ENCODE results near the gene ZNG1A.
"Not testable (repeated sequence)": the region's sequence is repeated elsewhere in the genome, so short reads cannot be mapped to it uniquely, and the experiment has no call there.

ZNG1A gene

DNA sequence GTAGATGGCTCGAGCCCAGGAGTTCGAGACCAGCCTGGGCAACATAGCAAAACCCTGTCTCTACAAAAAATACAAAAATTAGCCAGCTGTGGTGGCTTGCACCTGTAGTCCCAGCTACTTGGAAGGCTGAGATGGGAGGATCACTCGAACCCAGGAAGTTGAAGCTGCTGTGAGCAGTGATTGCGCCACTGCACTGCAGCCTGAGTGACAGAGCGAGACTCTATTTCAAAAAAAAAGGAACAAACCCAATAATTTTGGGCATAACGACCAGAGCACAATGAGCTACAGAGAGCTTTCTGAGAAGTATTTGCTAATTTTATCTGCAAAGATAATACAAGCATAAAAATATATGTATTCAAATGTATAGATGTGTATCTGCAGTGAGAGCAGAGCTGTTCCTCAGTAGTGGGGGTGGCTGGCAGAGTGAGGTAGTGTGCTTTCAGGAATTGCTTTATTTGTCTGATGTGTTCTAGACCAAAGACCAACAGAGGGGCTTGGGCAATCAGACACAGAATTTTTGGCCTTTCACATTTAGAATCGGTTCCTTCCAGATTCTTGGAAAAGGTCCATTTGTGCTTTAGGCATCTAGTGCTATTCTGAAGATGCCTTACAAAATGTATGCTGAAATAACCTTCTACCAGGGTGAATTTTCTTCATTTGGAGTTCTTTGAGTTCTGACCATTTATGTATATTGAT is 41.0 kb upstream of the ZNG1A start:
- ChIA-PET CTCF (no interaction called here), POLR2A (ENCODE audit: low non-redundant PET) (no interaction called here)
- no peak overlapping the region for H3K27ac ChIP-seq
- no peak for DNase-seq (ENCODE audit: low spot score)
- TF ChIP-seq, protein P1, sequence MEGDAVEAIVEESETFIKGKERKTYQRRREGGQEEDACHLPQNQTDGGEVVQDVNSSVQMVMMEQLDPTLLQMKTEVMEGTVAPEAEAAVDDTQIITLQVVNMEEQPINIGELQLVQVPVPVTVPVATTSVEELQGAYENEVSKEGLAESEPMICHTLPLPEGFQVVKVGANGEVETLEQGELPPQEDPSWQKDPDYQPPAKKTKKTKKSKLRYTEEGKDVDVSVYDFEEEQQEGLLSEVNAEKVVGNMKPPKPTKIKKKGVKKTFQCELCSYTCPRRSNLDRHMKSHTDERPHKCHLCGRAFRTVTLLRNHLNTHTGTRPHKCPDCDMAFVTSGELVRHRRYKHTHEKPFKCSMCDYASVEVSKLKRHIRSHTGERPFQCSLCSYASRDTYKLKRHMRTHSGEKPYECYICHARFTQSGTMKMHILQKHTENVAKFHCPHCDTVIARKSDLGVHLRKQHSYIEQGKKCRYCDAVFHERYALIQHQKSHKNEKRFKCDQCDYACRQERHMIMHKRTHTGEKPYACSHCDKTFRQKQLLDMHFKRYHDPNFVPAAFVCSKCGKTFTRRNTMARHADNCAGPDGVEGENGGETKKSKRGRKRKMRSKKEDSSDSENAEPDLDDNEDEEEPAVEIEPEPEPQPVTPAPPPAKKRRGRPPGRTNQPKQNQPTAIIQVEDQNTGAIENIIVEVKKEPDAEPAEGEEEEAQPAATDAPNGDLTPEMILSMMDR (conservative IDR thresholded peaks at IDR 0.05; ENCODE audit: low read depth): no peak

DNA sequence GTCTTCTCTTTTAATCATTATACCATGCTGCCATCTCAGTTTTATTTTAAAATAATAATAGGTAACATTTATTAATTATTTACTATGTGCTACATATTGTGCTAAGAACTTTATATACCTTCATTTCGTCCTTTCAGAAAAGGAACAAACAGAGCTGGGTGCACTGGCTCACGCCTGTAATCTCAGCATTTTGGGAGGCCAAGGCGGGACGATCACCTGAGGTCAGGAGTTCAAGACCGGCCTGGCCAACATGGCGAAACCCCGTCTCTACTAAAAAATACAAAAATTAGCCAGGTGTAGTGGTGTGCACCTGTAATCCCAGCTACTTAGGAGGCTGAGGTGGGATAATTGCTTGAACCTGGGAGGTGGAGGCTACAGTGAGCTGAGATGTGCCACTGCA is 40.2 kb upstream of the ZNG1A start:
- CTCF ChIA-PET; H3K27ac ChIP-seq; DNase-seq (ENCODE audit: low spot score); POLR2A ChIA-PET (ENCODE audit: low non-redundant PET): not testable (repeated sequence)

DNA sequence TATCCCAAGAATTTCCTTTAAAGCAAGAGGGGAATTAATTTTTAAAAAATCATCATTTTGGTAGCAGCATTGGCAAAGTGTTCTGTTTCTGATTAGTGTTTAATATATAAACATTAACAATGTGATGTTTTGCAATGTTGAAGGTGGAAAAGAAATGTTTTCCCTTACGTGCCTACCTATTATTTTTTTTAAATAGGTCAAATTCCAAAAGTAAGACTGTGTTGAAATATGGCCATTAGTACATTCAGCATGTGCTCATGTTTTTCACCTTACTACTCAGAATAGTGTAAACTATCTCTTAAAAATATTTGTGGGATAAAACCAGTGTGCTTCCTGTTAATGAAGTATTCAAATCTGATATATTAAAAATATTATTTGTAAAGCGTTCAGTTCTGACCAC is 39.1 kb upstream of the ZNG1A start:
- CTCF ChIA-PET: no interaction called here
- no peak overlapping the region for H3K27ac ChIP-seq
- DNase-seq (ENCODE audit: low spot score): no peak
- TF ChIP-seq, protein P1 (conservative IDR thresholded peaks at IDR 0.05; ENCODE audit: low read depth): no peak
- POLR2A ChIA-PET (ENCODE audit: low non-redundant PET): no interaction called here

DNA sequence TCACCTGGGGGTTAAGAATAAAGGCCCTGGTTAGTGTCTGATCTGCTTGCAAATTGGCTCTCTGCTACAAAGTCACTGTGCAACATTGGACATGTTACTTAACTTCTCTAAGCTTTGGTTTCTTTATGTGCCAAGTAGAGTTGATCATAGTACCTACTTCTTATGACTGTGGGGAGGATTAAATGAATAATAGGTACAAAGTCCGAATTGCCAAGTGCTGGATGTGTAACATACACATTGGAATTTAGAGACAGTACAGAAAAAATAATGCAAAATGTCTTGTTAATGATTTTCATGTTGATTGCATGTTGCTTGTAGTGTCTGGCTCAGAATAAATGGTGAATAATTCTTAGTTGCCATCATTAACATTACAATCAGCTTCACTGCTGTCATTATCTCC is 38.0 kb upstream of the ZNG1A start:
- TF ChIP-seq, protein P1 (conservative IDR thresholded peaks at IDR 0.05; ENCODE audit: low read depth): no peak
- ChIA-PET CTCF (no interaction called here), POLR2A (ENCODE audit: low non-redundant PET) (no interaction called here)
- DNase-seq (ENCODE audit: low spot score): no peak
- H3K27ac ChIP-seq: no peak overlapping the region

DNA sequence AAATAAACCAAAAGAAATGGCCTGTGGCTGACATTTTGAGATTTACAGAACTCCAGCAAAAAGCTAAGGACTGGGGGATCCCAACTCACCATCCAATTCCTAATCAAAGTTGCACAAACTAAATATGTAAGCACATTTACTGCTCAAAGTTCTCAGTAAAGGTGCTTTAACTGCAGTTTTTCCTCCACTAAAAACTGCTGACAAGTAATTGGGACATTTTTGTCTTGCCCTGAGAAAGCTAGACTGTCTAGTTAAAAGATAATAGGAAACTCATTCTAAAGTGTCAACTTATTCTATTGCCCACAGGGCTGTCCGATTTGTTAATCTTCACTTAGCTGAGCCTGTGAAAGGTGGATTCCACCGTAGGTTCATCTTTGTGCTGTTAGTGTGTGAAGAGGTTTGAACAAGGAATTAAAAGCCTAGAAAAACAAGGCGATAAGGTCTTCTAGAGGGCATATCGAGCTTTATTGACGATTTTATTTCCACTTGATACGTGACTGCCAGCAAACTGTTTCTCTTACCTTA is 36.8 kb upstream of the ZNG1A start:
- TF ChIP-seq, protein P1 (conservative IDR thresholded peaks at IDR 0.05; ENCODE audit: low read depth): no peak
- CTCF ChIA-PET: interaction anchor here (0.9 kb wide), 1 partner anchor 11 kb away, joined by 4 read pairs; no protein-coding TSS in a partner anchor
- no peak overlapping the region for H3K27ac ChIP-seq
- POLR2A ChIA-PET (ENCODE audit: low non-redundant PET): no interaction called here
- no peak for DNase-seq (ENCODE audit: low spot score)

DNA sequence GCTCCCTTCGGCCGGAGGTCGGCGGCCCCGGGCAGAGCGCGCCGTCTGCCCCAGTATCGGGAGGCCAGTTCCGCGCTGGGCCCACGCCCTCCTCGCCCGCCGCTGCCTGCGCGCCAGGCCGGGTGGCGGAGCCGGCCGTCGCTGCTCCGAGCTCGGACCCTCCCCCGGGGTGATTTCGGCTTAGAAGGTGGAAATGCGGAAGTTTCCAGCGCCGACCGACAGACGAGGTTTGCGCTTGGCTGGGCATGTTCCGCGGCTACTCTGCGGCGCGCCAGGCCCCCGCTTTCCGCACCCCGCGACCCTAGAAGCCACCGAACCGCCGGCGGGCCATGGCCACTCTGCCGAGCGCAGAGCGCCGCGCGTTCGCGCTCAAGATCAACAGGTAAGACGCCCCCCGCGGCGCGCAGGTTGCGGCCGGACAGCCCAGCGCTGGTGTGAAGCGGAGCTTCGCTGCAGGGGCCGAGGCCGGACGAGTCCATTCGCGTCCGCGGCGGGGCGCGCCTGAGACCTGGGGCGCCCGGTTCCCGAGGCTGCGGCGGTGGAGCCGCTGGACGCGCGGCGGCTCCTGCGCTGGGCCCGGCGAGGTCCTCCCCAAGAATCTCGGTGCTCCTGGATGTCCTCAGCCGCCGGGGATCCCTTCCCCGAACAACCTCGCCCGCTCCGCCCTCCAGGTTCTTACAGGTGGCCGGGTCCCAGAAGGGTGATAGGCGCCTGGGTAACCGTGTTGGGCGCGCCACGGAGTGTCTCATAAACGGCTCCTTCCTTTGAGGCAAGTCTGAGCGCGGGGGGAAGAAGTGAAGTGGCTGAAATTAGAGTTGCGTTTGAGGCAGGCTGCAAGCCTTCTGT is 36.0 kb upstream of the ZNG1A start, which contains the start of gene DOCK8:
TSS of gene DOCK8 (plus strand) at position 218 of the 846 bp plus-strand sequence. CDS start at position 330, 112 bp downstream.
- TF ChIP-seq, protein P1 (conservative IDR thresholded peaks at IDR 0.05; ENCODE audit: low read depth): no peak
- peak; percentile 7 for DNase-seq (ENCODE audit: low spot score)
- no peak within 1 kb of the TSS for H3K27ac ChIP-seq
- ChIA-PET POLR2A (ENCODE audit: low non-redundant PET) (no interaction called here), CTCF (interaction anchor here (0.6 kb wide), 1 partner anchor 133 kb away, joined by 4 read pairs; no protein-coding TSS in a partner anchor)

DNA sequence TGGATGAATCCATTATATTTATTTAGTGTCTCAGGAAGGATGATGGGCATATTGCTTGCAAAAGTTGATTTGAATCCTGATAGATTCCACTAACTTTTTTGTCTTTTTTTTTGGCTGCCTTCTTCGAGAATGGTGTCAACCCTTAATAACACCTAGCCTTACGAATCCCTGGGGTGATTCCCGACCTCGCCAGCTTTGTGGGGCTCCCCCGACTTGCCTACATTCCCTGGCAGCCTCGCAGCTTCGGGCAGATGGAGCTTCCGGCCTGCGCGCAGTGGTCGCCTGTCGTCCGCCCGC is 35.4 kb upstream of the ZNG1A start:
- POLR2A ChIA-PET (ENCODE audit: low non-redundant PET): no interaction called here
- no peak overlapping the region for H3K27ac ChIP-seq
- CTCF ChIA-PET: interaction anchor here (0.6 kb wide), 1 partner anchor 133 kb away, joined by 4 read pairs; no protein-coding TSS in a partner anchor

DNA sequence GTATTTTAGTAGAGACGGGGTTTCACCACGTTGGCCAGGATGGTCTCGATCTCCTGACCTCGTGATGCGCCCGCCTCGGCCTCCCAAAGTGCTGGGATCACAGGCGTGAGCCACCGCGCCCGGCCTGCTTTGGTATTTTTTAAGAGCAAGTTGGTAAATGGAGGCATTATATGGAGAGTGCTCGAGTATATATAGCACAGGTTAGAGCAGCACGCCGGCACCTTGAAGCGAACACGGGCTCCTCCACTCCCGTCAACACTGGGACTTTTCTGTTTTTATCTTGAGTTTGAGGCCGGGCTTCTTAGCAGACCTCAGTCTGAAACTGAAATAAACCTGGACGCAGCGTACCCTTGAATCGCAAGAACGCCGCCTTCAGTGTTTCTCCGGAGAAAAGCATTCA is 35.0 kb upstream of the ZNG1A start:
- H3K27ac ChIP-seq; DNase-seq (ENCODE audit: low spot score); POLR2A ChIA-PET (ENCODE audit: low non-redundant PET); CTCF ChIA-PET: not testable (repeated sequence)

More for the DNA sequence above, 35.4 kb upstream of the ZNG1A start:
- TF ChIP-seq, protein P1 (conservative IDR thresholded peaks at IDR 0.05; ENCODE audit: low read depth): no peak
- no peak for DNase-seq (ENCODE audit: low spot score)

Data from RWPE1 (cell line).